Nucleus accumbens (tissue), 56 donors: ENCODE results near the gene HOXA4.

Source experiments
- DNase-seq, 56 donors: peaks; one replicate each; lab custom pipeline; 2025; lab: John Stamatoyannopoulos, UW

Gene HOXA4

GRCh38 chr7:27138985-27139333 lies 8.4 kb upstream of the HOXA4 start:
- DNase-seq: no peak

DNA sequence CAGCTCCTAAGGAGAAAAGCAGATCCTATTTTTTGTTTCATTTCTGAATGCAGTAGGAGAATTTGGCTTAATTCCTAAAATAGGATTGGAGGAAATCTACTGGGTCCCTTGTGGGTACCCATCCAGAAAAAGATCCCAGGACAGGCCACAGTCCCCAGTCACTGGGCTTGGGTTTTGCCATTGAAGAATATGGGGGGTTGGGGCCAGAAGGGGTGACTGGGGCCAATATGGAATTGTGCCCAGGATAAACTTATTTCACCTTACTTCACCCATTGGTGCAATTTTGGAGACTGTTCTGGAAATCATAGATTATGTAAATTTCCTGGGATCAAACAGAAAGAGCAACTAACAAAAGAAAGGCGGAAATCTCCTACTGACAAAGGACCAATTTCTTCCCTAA lies 7.9 kb upstream of the HOXA4 start:
- no peak for DNase-seq

GRCh38 chr7:27137640-27138315 lies 7.2 kb upstream of the HOXA4 start:
- DNase-seq: no peak

DNA sequence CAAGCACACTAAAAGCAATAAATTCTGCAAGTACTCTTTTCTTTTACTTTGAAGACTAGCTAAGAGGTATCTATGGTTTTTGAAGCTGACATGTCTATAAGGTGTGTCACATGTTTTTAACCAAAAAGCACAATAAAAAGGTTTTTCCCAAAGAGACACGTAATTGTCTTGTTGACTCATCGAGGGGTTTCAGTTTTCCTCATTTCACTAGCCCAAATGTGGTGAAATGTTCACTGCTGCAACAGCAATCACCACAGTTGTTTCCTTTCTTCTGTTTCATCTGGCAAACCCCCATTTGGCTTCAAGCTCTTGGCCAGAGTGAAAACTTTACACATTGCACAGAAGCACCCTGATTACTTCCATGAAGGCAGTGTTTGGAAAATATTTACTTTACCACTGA lies 3.8 kb upstream of the HOXA4 start:
- DNase-seq: no peak

DNA sequence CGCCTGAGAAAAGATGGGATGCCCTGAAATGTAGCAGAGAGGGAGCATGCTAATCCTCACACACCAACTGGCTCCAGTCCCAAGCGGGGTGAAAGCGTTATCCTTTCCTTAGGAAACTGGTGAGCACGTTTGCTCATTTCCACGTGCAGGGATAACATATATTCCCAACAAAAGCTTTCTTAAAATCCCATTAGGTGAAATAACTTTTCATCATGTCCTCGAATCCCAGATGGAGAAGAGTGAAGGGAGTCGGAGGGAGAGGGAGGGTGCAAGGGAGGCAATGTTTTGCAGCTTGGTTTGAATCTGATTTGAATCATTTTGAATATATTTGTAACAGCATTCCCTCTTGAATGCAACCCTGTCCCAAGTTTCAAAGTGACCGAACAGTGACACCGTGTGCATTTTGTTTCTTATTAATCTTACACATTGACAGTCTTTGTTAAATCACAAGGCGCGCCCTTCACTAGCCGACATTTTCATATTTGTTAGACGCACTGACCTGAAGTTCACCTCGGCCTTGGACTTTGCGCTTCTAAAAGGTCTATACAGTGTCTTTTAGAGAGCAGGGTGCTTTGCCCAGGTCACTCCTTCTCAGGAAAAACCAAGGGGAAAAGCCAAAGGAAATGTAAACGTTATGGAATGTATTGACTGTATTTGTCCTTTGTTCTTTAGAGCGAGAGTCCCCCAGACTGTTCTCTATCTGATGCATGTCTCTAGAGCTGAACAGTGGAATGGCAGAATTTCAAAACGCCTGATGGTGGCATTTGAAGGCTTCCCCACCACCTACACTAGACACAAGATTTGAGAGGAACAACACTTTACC lies 3.1 kb upstream of the HOXA4 start:
- no peak for DNase-seq

DNA sequence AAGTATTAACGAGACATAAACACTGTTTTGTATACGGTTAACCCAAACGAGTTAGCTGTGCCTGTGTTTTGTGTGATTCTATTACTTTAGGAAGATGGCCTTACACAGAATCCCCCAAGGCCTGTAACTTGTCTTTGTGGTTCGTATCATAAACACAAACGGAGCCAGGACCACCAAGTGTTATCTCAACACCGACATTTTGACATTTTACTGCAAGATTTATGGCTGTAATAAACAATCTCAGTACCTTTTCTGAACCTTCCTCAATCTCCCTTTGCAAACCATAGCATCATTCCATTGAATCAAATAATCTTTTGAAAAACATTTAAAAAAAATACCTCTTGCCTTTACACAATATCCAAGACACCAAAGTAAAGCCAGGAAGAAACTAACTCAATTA lies 2.4 kb upstream of the HOXA4 start:
- no peak for DNase-seq

- DNase-seq: no peak
Measured at GRCh38 chr7:27132214-27132613, 1.7 kb upstream of the HOXA4 start.

- no peak for DNase-seq
Measured at GRCh38 chr7:27131390-27131819, 848 bp upstream of the HOXA4 start.

GRCh38 chr7:27129729-27130539 lies 623 bp downstream of the HOXA4 start:
- DNase-seq: no peak

DNA sequence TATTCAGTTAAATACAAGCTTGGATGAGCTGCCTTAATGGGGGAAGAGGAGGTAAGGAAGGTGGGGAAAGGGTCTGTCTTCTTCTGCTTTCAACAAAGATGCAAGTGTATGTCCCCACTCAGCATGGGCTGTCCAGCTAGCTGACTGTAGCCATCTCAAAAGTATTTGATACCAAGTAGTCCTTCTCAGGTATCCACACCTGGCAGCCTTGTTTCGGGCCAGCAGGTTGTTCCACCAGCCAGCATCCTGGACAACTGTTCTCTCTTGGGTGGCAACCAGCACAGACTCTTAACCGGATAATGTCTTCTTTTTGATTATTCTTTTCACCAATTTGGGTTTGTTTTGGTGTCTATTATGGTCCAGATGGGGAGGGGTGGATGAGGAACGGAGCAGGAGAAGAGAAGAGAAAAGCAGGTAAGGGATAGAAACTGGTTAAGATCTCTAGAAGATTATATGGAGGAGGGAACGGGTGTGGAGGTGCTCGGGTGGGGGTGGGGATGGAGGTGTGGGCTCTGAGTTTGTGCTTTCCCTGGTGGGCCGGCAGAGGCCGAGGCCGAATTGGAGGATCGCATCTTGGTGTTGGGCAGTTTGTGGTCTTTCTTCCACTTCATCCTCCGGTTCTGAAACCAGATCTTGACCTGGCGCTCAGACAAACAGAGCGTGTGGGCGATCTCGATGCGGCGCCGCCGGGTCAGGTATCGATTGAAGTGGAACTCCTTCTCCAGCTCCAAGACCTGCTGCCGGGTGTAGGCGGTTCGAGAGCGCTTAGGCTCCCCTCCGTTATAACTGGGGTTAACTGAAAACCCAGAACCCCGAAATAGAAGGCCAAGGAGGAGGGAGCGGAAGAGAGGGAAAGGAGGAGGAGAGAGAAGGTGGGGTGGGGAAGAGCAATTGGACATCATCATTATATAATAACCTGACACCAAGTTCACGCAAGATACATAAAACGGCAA lies 1.5 kb downstream of the HOXA4 start:
- DNase-seq: no peak

- DNase-seq: no peak
Measured at GRCh38 chr7:27128034-27128433, 2.5 kb downstream of the HOXA4 start.

DNA sequence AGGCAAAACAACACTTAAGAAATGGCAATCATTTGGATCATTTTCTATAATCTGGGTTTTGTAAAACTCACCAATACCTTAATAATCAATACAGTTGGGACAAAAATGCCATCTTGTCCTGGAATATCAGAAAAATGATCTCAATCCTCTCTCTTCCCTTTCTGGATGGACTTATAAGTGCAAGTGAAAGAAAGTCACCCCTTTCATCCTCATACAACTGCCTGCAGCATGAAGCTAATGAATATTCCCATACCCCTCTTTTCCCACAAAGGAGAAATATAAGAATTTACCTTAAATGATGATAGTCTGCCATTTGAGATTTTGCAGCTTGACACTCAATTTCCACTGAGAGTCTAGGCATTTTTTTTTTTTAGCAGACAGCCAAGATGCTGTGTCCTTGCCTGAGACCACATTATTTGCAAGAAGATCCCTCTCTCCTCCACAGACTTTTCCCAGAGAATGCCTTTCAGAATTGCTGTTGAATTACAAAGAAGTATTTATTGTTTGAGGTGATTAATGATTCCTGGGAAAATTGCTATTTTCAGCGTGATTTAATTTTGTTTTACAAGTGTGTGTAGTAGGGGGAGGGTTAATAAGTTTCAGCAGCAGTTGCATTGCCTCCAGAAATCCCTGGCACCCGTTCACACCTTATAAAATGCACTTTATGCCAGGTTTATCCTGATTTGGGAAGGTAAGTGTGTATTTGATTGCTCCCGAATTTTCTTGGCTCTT lies 3.8 kb downstream of the HOXA4 start:
- DNase-seq: no peak

DNA sequence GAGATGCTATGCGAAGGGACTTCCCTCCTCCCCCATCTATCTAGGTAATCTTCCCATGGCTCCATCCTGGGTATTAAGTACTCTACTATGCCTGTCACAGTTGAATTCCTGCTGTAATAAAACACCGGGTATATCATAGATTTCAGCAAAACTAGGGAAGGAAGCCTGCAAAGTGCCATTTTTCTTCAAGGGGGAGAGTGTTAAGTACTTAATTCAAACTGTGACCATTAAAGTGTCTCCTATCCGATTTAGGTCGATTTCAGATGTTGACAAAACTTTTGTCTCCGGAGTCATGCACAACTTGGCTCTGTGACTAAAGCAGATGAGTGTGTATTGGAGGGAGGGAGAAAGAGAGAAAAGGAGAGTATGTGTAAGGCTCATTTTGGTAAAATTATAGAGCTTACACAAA lies 4.6 kb downstream of the HOXA4 start:
- DNase-seq: no peak

DNA sequence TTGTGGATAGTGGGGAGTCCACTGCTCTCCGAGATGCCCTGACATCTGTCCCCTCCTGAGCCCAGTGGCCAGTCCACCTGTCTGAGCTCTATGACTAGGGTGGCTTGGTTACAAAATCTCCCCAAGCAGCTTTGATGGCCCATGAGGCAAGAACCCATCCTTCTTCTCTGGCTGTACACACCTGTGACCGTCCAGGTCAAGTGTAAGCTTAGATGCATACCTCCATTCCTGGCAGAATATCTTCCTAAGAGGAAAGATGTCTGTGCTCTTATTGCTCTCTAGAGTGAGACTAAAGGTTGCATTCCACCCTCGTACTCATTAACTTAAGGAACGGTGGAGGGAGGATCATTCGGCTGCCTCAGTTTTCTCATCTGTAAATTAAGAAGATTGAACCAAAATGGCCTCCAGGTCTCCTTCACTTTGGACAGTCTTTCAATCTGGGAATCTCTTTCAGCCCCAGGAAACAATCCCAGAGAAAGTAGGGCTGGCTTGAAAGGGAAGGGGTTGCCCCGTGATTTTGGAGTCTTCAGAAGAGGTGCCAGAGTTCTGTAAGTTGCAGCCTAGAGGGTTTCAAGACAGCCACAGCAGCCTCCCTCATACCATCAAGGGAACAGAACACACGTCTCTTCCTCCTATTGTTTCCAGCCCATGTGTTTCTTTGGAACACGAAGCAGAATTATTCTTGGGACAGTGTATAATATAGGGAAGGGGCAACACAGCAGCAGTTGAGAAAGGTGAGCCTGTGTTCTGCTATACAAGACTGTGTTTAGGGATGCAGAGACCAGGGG lies 5.5 kb downstream of the HOXA4 start:
- no peak for DNase-seq

GRCh38 chr7:27124096-27124901 lies 6.3 kb downstream of the HOXA4 start:
- no peak for DNase-seq

DNA sequence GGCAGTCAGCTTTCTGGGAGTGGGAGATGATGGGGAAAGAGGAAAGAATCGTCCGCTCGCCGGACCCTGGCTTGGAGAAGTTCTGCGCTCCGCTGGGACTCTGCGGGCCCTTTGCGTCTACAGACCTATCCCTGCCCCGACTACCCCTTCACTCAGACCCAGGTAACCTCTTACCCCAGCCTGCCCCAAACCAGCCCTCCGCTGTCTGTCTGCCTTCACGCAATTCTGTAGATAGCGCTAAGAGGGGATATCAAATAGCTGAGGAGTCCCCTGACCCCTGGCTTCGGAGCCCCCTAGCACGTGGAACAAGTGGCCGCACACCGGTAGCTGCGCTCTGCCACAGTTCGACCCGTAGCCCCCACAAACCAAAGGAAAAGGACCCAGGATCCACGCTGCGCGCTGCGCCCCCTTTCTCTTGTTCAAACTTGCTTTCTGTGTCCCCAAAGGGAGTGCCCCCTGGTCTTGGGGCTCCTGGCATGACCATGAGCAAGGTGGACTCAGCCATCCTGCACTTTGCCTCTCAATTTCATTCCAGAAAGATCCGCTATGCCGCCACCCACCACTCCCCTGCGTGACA lies 7.0 kb downstream of the HOXA4 start:
- no peak for DNase-seq

- no peak for DNase-seq
Measured at GRCh38 chr7:27123007-27123476, 7.5 kb downstream of the HOXA4 start.
